RWPE1 (cell line): ENCODE results near the gene MOGAT3.

Experiments
- CTCF ChIA-PET: fragments of 350-600 bp; sonication (Branson Sonifier 250); formaldehyde crosslinking; extraction: SDS; loops from one replicate; lab custom pipeline; 2021; lab: Yijun Ruan, JAX
- POLR2A ChIA-PET: fragments of 400-600 bp; formaldehyde crosslinking; extraction: SDS; loops from one replicate; lab custom pipeline; 2020; ENCODE audit warnings: antibody characterized with exemption; ENCODE audit not compliant: low non-redundant PET; lab: Yijun Ruan, JAX
- DNase-seq: peaks from one replicate; pipeline ENCODE4 v3.0.0; 2012; ENCODE audit warnings: low spot score
- H3K27ac ChIP-seq: fragments of 450-650 bp; 2 replicates; pipeline ENCODE4 v1.5.1; 2017
- CTCF ChIP-seq: fragments of 450-650 bp; conservative IDR thresholded peaks from 2 replicates; pipeline ENCODE4 v1.5.1; 2017; ENCODE audit warnings: low read depth, mild to moderate bottlenecking

The MOGAT3 gene

DNA sequence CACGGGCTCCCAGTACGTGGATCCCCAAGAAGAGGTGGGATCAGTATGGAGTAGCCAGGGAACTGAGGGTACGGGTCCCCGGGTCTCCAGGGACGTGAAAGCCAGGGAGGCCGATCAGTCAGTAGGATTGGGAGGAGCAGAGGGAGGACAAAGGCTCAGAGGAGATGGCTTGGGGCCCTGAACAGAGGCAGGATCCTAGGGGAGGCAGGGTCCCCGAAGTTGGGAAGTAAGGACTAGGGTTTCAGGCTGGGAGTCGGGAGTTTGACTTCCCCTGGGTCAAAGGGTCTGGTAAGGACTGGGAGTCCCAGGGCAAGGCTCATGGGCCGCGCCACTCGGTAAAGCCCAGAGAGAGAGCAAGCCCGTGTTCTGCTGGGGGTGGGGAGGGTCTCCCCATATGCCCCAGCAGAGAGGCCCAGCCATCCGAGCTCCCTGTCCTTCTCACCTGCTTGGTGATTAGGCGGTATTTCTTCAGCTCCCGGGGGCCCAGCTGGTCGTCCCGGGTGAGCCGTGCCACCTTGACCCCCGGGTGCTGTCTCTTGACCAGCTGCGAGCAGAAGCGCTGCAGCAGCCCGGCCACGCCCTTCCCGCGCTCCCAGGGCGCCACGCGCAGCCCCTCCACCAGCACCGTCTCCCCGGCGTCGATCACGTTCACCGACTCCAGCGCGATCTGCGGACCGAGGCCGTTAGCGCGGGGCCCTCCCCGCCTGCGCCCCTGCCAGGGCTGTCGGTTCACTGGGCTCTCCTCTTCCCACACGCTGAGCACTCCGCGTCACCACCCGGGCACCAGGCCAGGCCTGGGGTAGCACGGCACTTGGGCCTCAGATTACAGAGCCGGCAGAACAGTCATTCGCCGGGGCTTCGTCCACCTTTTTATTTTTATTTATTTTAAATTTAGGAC is 27.7 kb downstream of the MOGAT3 start:
- DNase-seq, result peak; percentile 69
- TF ChIP-seq CTCF, result no peak
- ChIA-PET CTCF (interaction anchor here (1.3 to 1.5 kb wide), 2 partner anchors 20 to 29 kb away, joined by 4 read pairs; no protein-coding TSS in a partner anchor), POLR2A (interaction anchor here (0.9 to 1.0 kb wide), 2 partner anchors 9 to 35 kb away, joined by 3 to 5 read pairs; no protein-coding TSS in a partner anchor)
- peak overlapping the region; percentile 32; the same call in 1 of the 2 replicates for H3K27ac ChIP-seq

GRCh38 chr7:101172005-101172853 is 28.6 kb downstream of the MOGAT3 start:
- H3K27ac ChIP-seq, result no peak overlapping the region
- POLR2A ChIA-PET, result no interaction called here
- CTCF ChIA-PET, result interaction anchor here (0.9 to 2.7 kb wide), 3 partner anchors 11 to 28 kb away, joined by 4 to 19 read pairs (median 8); no protein-coding TSS in a partner anchor
- no peak for DNase-seq
- no peak; the same call in 1 of the 2 replicates for TF ChIP-seq CTCF

- no peak; the same call in 1 of the 2 replicates for TF ChIP-seq CTCF
- ChIA-PET CTCF (interaction anchor here (0.9 to 2.7 kb wide), 4 partner anchors 10 to 27 kb away, joined by 4 to 19 read pairs (median 6); no protein-coding TSS in a partner anchor), POLR2A (no interaction called here)
- no peak overlapping the region for H3K27ac ChIP-seq
- DNase-seq, result no peak
Observed at GRCh38 chr7:101171442-101171837, 29.4 kb downstream of the MOGAT3 start.

DNA sequence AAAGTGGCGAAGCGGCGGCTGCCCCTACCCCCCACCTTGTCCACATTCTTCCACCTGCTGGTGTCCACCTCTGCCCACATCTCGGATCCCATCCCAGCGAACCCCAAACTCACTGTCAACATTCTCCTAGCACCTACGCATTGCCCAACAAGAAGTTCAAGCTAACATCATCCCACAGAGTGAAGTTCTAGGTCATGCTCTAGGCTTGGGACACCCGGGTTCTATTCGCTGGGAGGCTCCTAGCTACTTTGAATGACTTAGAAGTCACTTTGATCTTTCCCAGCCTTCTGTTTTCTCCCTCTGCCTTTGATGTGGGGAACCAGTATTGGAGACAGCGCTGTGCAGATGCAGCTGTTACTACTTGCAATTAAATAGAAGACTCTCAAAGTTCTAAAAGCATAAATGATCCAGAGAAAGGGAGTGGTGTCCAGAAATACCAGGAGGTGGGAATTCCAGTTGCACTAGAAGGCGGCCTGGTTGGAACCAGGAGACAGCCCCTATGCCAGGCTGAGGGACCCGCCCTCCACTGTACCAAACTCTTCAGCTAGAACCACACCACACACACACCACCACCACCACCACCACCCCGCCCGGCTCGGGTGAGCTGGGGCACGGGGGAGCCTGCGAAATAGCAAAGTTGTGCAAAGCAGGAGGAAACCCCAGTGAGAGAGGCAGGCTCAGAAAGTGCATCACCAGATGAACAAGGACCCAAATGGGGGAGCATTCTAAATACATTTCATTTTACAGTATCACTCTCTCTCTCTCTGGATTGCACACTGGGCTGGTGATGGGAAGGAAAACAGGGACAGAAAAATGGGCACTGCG is 30.0 kb downstream of the MOGAT3 start:
- no peak for DNase-seq
- POLR2A ChIA-PET, result no interaction called here
- TF ChIP-seq CTCF, result no peak
- H3K27ac ChIP-seq, result no peak overlapping the region
- CTCF ChIA-PET, result interaction anchor here (0.6 to 2.7 kb wide), 5 partner anchors 14 to 80 kb away, joined by 3 to 19 read pairs (median 6); no protein-coding TSS in a partner anchor

- no peak for DNase-seq
- ChIA-PET POLR2A (no interaction called here), CTCF (interaction anchor here (1.0 to 2.7 kb wide), 3 partner anchors 22 to 81 kb away, joined by 3 to 19 read pairs (median 8); no protein-coding TSS in a partner anchor)
- peak; percentile 99 for TF ChIP-seq CTCF
- H3K27ac ChIP-seq, result no peak overlapping the region
Observed at GRCh38 chr7:101169838-101170551, 30.8 kb downstream of the MOGAT3 start.
